Thyroid gland (tissue), 4 donors: ENCODE results near the gene RPRML. TPM values are rescaled to one million over a fixed set of nuclear protein-coding genes. Genes with fewer than 3 reads are reported as not detected.

Experiments used
- DNase-seq, 2 donors: peaks; one replicate each; pipeline ENCODE4 v3.0.0-alpha.2; 2019
- H3K27ac ChIP-seq, 3 donors: fragments of 200-600 bp; sonication (generic); 1 replicate in 2 of 3; 2 replicates in 1 of 3; pipeline ENCODE4 v1.5.1; 2016 to 2019; ENCODE audit warnings: mild to moderate bottlenecking in 1 of 3, moderate library complexity in 1 of 3
- H3K27me3 ChIP-seq: fragments of 200-600 bp; sonication (generic); one replicate; pipeline ENCODE4 v1.5.1; 2019
- H3K36me3 ChIP-seq, 2 donors: fragments of 200-600 bp; sonication (generic); one replicate each; pipeline ENCODE4 v1.5.1; 2016 to 2019
- H3K4me1 ChIP-seq, 2 donors: fragments of 200-600 bp; sonication (generic); one replicate each; pipeline ENCODE4 v1.5.1; 2017 to 2019
- H3K4me3 ChIP-seq, 3 donors: fragments of 200-600 bp; sonication (generic); replicated peaks in 1 of 3; 1 replicate in 2 of 3; 2 replicates in 1 of 3; pipeline ENCODE4 v1.5.1; 2016; ENCODE audit warnings: mild to moderate bottlenecking in 1 of 3
- H3K9me3 ChIP-seq: fragments of 200-600 bp; sonication (generic); one replicate; pipeline ENCODE4 v1.5.1; 2017
- CTCF ChIP-seq, 6 experiments: fragments of 200-600 bp in 3 of 6; fragments of 450-650 bp in 3 of 6; sonication (generic) in 3 of 6; IDR thresholded peaks; one replicate each; pipeline ENCODE4 v1.5.1; 2016 to 2019; ENCODE audit warnings: antibody characterized with exemption in 6 of 6, mild to moderate bottlenecking in 2 of 6, inconsistent platforms in 1 of 6, moderate library complexity in 1 of 6
- POLR2A ChIP-seq, 2 donors: fragments of 450-650 bp; IDR thresholded peaks; one replicate each; pipeline ENCODE4 v1.6.1; 2017; ENCODE audit warnings: antibody characterized with exemption in 2 of 2, mild to moderate bottlenecking in 2 of 2, moderate library complexity in 1 of 2
- WGBS, 2 donors: methylation state at CpG; one replicate each; pipeline ENCODE4 v1.1.5; 2017; 5-methylcytosine and 5-hydroxymethylcytosine counted together
- intact Hi-C: fragments of 100-400 bp; cut with DNase I; formaldehyde crosslinking; loops from one replicate; pipeline ENCODE4 v1.15.1; 2023
- microRNA-seq: library from miRNA; unstranded; fragments of <30 nt; microRNA quantifications from one replicate; pipeline ENCODE4, GENCODE V29; 2016
- small RNA-seq: library from RNA; depleted of rRNA; stranded (forward); fragments of <200 nt; gene quantifications from one replicate; pipeline ENCODE3, GENCODE V24; 2016
- total RNA-seq, 4 donors: library from RNA; depleted of rRNA; stranded (reverse); fragments of >200 nt; gene quantifications; one replicate each; pipeline ENCODE4 v1.2.3, GENCODE V29; 2016

Gene RPRML
- total RNA-seq, 4 donors from 2014 or later, result not detected

GRCh38 chr17:46930051-46930450 is 49.0 kb downstream of the RPRML start:
- no peak overlapping the region for H3K27ac ChIP-seq
- H3K36me3 ChIP-seq, result peaks cover 48 to 54% of the 10 kb centered on the region in 2 donors
- H3K27me3 ChIP-seq, result no peaks in the 10 kb centered on the region
- DNase-seq, result no peak
- intact Hi-C loops, result no loop called here
- H3K9me3 ChIP-seq, result no peaks in the 10 kb centered on the region
- H3K4me3 ChIP-seq, result no peak overlapping the region
- TF ChIP-seq CTCF (IDR thresholded peaks at IDR 0.05) (no peak), POLR2A (IDR thresholded peaks at IDR 0.05) (no peak)
- H3K4me1 ChIP-seq, result no peaks in the 10 kb centered on the region
- WGBS, 2 donors, result 95% methylated on average over 4 of the region's 4 CpGs

- no peak overlapping the region for H3K27ac ChIP-seq
- H3K4me3 ChIP-seq, result no peak overlapping the region
- H3K27me3 ChIP-seq, result no peaks in the 10 kb centered on the region
- WGBS, 2 donors, result 64 to 75% methylated on average over 6 of the region's 6 CpGs
- H3K9me3 ChIP-seq, result no peaks in the 10 kb centered on the region
- H3K4me1 ChIP-seq, result peaks cover 0 to 4% of the 10 kb centered on the region in 2 donors
- intact Hi-C loops, result no loop called here
- peaks cover 42 to 48% of the 10 kb centered on the region in 2 donors for H3K36me3 ChIP-seq
- no peak for TF ChIP-seq POLR2A (IDR thresholded peaks at IDR 0.05)
- TF ChIP-seq CTCF (IDR thresholded peaks at IDR 0.05), result no peak
- no peak for DNase-seq
These were observed 49.6 kb downstream of the RPRML start for GRCh38 chr17:46929413-46929812.

- Histone ChIP-seq H3K27me3 (no peaks in the 10 kb centered on the region), H3K4me3 (no peak overlapping the region), H3K9me3 (no peaks in the 10 kb centered on the region), H3K4me1 (peaks cover 5 to 10% of the 10 kb centered on the region in 2 donors), H3K36me3 (peaks cover 34 to 40% of the 10 kb centered on the region in 2 donors), H3K27ac (no peak overlapping the region)
- TF ChIP-seq CTCF (IDR thresholded peaks at IDR 0.05) (no peak), POLR2A (IDR thresholded peaks at IDR 0.05) (no peak)
- 84 to 86% methylated on average over 10 of the region's 10 CpGs for WGBS, 2 donors
- intact Hi-C loops, result no loop called here
- no peak for DNase-seq
These were observed 50.4 kb downstream of the RPRML start for GRCh38 chr17:46928467-46929261.

Small RNA genes within 50 kb of the gene (microRNA-seq; reads per million reads assigned to microRNA genes)
- not detected for gene MIR5089

Small RNA genes within 50 kb of the gene (small RNA-seq; reads per million reads assigned to genes)
- not detected for gene MIR5089

Other genes with a start within 250 kb of the RPRML start
- gene WNT3, start 160.6 kb downstream of the RPRML start, total RNA-seq, result 1 to 10 TPM in 1 of 4 donors, under 1 TPM in 3; 0.68 to 2.4 (median 0.82) TPM
- gene WNT9B, start 127.7 kb downstream of the RPRML start, total RNA-seq, result 1 to 10 TPM in 1 of 4 donors, not detected in 3; 1.2 TPM
- gene GOSR2, start 56.1 kb downstream of the RPRML start, total RNA-seq, result 10 to 100 TPM; 45.9 to 88.3 (median 51.6) TPM
- gene CDC27, start 210.0 kb upstream of the RPRML start, total RNA-seq, result 100 to 1,000 TPM; 124 to 195 (median 181) TPM
- 10 to 100 TPM in 1 of 4 donors, 1 to 10 TPM in 3; 5.2 to 11.0 (median 6.2) TPM for gene MYL4, start 230.1 kb upstream of the RPRML start, total RNA-seq